Ovary (tissue), 9 donors: ENCODE data around the gene PDXK. TPM values are rescaled to one million over a fixed set of nuclear protein-coding genes. Genes with fewer than 3 reads are reported as not detected.

Experiments
- DNase-seq, 5 donors: peaks; one replicate each; pipeline ENCODE4 v3.0.0-alpha.2; 2019 to 2020
- H3K27ac ChIP-seq, 2 donors: fragments of 200-600 bp; one replicate each; pipeline versions ENCODE4 v1.5.1 to v1.8.0; 2019 to 2022
- H3K27me3 ChIP-seq: fragments of 200-600 bp; one replicate; pipeline ENCODE4 v1.8.0; 2022
- H3K36me3 ChIP-seq: fragments of 200-600 bp; sonication (generic); one replicate; pipeline ENCODE4 v1.5.1; 2019
- H3K4me1 ChIP-seq: one replicate; pipeline ENCODE4 v1.8.1; 2013; ENCODE audit warnings: mild to moderate bottlenecking, moderate library complexity; ENCODE audit not compliant: insufficient read depth
- H3K4me3 ChIP-seq: fragments of 200-600 bp; sonication (generic); one replicate; pipeline ENCODE4 v1.5.1; 2017
- H3K9me3 ChIP-seq, 2 donors: fragments of 200-600 bp in 1 of 2; sonication (generic) in 1 of 2; one replicate each; pipeline versions ENCODE4 v1.5.1 to v1.8.1; 2013 to 2019; ENCODE audit warnings: mild to moderate bottlenecking in 1 of 2, moderate library complexity in 1 of 2
- EP300 ChIP-seq: sonication (generic); formaldehyde crosslinking; IDR thresholded peaks from one replicate; pipeline ENCODE4 v1.6.1; 2017; ENCODE audit warnings: antibody characterized with exemption
- POLR2A ChIP-seq: fragments of 450-650 bp; IDR thresholded peaks from one replicate; pipeline ENCODE4 v1.6.1; 2017; ENCODE audit warnings: antibody characterized with exemption, mild to moderate bottlenecking, moderate library complexity
- WGBS, 3 donors: extraction: QIAGEN DNeasy Blood & Tissue Kit in 1 of 3; methylation state at CpG; one replicate each; pipeline versions ENCODE4 v1.1.5 to v1.1.7; 2013 to 2017; 5-methylcytosine and 5-hydroxymethylcytosine counted together
- intact Hi-C, 4 donors: fragments of 100-400 bp; cut with DNase I; formaldehyde crosslinking; loops; one replicate each; pipeline versions ENCODE4 v1.11.0 to v1.15.1; 2022 to 2023
- polyA plus RNA-seq, 2 donors: library from polyadenylated mRNA; stranded (reverse); fragments of 200-250 nt in 1 of 2; fragments of 350-450 nt in 1 of 2; fragmentation: Illumina TruSeq in 1 of 2; extraction: RNeasy Lipid Tissue Mini Kit (QIAGEN cat#74804) in 1 of 2; gene quantifications; one replicate each; pipeline ENCODE4 v1.2.3, GENCODE V29; 2013 to 2014
- total RNA-seq, 7 donors: library from RNA; depleted of rRNA in 2 of 7; stranded (reverse); fragments of >200 nt in 2 of 7; fragmentation: NEBNext Ultra II Directional in 3 of 7; extraction: Animal tissue kit (Norgen Biotek cat#: 25700) in 3 of 7; gene quantifications; one replicate each; pipeline versions ENCODE4 v1.1.0 to v1.2.4, GENCODE V29; 2016 to 2023
- TF ChIP-seq, protein P1 (sequence below), 3 donors: fragments of 450-650 bp in 2 of 3; fragments of 200-600 bp in 1 of 3; IDR thresholded peaks; one replicate each; pipeline versions ENCODE4 v1.5.1 to v1.8.0; 2016 to 2022; ENCODE audit warnings: antibody characterized with exemption in 3 of 3, mild to moderate bottlenecking in 1 of 3
- donor health status: DM: no; HTN: no; CAD: no; lungs with moderate emphysema.
- donor health status: DM: no; HTN: no; CAD: no.
- donor health status: Bipolar disorder and iron deficiency.
- donor health status: DM: yes; HTN: yes; CAD: no.
- donor health status: DM: no; HTN: no; CAD: no.
- donor health status: DM: yes; HTN: yes; CAD: no.

Gene PDXK
- total and polyA plus RNA-seq, 9 donors: 19.9 to 125 (median 88.6) TPM

DNA sequence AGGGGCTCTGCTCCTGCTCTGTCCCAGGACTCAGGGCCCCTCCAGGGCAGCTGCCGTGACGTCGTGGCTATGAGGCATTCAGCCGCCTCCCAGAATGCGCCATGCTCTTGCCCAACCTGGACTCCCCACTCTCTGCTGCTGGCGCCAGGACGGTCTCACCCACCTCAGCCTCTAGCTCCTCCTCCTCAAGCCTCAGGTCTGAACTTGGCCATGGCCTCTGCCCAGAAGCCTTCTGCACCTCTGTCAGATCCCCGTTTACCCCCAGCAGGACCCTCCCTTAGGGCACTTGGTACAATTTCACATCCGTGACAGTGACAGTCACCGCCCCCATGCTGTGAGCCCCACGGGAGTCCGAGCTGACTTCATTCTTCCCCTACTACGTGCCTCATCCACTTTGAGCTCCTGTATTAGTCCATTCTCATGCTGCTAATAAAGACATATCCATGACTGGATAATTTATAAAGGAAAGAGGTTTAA lies 52.3 kb downstream of the PDXK start:
- Histone ChIP-seq H3K4me3 (no peak overlapping the region), H3K36me3 (no peaks in the 10 kb centered on the region), H3K27ac (no peak overlapping the region), H3K9me3 (no peaks in the 10 kb centered on the region), H3K27me3 (no peaks in the 10 kb centered on the region), H3K4me1 (peaks cover 7% of the 10 kb centered on the region)
- no peak for DNase-seq
- intact Hi-C loops: no loop called here
- TF ChIP-seq, protein P1, sequence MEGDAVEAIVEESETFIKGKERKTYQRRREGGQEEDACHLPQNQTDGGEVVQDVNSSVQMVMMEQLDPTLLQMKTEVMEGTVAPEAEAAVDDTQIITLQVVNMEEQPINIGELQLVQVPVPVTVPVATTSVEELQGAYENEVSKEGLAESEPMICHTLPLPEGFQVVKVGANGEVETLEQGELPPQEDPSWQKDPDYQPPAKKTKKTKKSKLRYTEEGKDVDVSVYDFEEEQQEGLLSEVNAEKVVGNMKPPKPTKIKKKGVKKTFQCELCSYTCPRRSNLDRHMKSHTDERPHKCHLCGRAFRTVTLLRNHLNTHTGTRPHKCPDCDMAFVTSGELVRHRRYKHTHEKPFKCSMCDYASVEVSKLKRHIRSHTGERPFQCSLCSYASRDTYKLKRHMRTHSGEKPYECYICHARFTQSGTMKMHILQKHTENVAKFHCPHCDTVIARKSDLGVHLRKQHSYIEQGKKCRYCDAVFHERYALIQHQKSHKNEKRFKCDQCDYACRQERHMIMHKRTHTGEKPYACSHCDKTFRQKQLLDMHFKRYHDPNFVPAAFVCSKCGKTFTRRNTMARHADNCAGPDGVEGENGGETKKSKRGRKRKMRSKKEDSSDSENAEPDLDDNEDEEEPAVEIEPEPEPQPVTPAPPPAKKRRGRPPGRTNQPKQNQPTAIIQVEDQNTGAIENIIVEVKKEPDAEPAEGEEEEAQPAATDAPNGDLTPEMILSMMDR (IDR thresholded peaks at IDR 0.05): no peak
- no peak for TF ChIP-seq POLR2A
- TF ChIP-seq EP300: no peak
- WGBS, 3 donors: 74 to 75% (median 74%) methylated on average over 13 of the region's 13 CpGs

DNA sequence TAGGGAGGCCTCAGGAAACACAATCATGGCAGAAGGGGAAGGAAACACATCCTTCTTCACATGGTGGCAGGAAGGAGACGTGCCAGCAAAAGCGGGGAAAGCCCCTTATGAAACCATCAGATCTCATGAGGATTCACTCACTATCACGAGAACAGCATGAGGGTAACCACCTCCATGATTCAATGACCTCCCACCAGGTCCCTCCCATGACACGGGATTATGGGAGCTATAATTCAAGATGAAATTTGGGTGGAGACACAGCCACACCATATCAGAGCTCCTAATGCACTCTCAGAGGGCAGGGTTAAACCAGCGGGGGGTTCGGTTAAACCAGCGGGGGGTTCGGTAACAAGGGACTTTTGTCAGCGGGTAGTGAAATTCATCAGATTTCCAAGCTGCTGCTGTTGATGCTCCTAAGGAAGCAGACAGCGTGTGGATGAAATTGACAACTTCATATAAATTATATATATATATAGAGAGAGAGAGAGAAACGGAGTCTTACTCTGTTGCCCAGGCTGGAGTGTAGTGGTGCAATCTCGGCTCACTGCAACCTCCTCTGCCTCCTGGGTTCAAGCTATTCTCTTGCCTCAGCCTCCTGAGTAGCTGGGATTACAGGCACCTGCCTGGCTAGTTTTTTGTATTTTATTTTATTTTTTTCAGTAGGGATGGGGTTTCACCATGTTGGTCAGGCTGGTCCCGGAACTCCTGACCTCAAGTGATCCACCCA lies 52.9 kb downstream of the PDXK start:
- no peaks in the 10 kb centered on the region for H3K36me3 ChIP-seq
- TF ChIP-seq POLR2A: no peak
- TF ChIP-seq, protein P1 (IDR thresholded peaks at IDR 0.05): no peak
- TF ChIP-seq EP300: no peak
- H3K4me3 ChIP-seq: no peak overlapping the region
- intact Hi-C loops: no loop called here
- DNase-seq: no peak
- no peak overlapping the region for H3K27ac ChIP-seq
- WGBS, 3 donors: 81 to 84% (median 83%) methylated on average over 13 of the region's 13 CpGs
- peaks cover 5% of the 10 kb centered on the region for H3K4me1 ChIP-seq
- H3K9me3 ChIP-seq: no peaks in the 10 kb centered on the region
- no peaks in the 10 kb centered on the region for H3K27me3 ChIP-seq

DNA sequence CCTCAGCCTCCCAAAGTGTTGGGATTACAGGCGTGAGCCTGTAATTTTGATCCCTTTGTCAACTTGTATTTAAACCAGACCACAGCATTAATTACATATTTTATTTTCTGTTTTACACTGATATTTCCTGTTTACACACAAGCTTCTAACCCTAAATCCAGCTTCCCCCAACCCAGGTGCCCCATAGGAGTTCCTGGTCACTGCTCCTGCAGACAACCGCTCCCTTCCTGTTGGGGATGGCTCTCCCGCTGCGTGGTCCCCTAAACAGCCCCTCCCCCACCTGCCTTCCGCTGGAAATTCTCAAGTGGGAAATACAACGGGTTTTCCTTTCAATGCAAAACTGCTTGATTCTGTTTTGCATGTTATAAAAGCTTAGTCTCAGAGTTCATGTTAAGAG lies 53.5 kb downstream of the PDXK start:
- DNase-seq: no peak
- Histone ChIP-seq H3K27me3 (no peaks in the 10 kb centered on the region), H3K4me3 (no peak overlapping the region), H3K36me3 (no peaks in the 10 kb centered on the region), H3K27ac (no peak overlapping the region), H3K9me3 (no peaks in the 10 kb centered on the region), H3K4me1 (no peaks in the 10 kb centered on the region)
- WGBS, 3 donors: 60 to 63% (median 61%) methylated on average over 6 of the region's 6 CpGs
- TF ChIP-seq EP300: no peak
- no peak for TF ChIP-seq POLR2A
- TF ChIP-seq, protein P1 (IDR thresholded peaks at IDR 0.05): no peak
- intact Hi-C loops: no loop called here

DNA sequence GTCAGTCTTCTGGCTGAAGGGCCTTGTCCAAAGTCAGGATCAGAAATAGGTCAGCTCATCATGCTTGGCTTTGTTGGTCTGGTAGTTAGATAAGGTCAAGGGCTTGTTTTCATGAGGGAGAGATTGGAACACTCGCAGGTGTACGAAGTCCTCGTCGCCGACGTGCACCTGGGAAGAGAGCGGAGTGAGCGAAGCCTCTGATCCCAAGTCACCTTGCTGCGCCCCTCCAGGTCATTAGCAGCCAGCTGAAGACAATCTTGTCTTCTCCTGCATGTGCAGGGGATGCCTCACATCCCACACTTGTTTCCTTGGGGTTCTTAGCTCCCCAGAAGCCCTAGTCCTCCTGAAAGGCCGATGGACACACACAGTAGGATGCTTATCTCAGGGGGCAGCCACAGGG lies 55.2 kb downstream of the PDXK start:
- no peaks in the 10 kb centered on the region for H3K27me3 ChIP-seq
- intact Hi-C loops: no loop called here
- 92 to 96% (median 93%) methylated on average over 10 of the region's 10 CpGs for WGBS, 3 donors
- no peaks in the 10 kb centered on the region for H3K4me1 ChIP-seq
- DNase-seq: no peak
- no peak for TF ChIP-seq POLR2A
- no peak for TF ChIP-seq EP300
- TF ChIP-seq, protein P1 (IDR thresholded peaks at IDR 0.05): no peak
- H3K36me3 ChIP-seq: no peaks in the 10 kb centered on the region
- H3K27ac ChIP-seq: no peak overlapping the region
- no peaks in the 10 kb centered on the region for H3K9me3 ChIP-seq
- no peak overlapping the region for H3K4me3 ChIP-seq
